Stimulated activated CD4-positive, alpha-beta T cell treated with anti-CD3 and anti-CD28 coated beads, Interleukin-2, amount 100 ng/mL, for 48 hours (primary cell): ENCODE results near the gene NLGN1.
"Not testable (repeated sequence)": the region's sequence is repeated elsewhere in the genome, so short reads cannot be mapped to it uniquely, and the experiment has no call there.

Experiments
- DNase-seq, 2 donors: peaks; one replicate each; pipeline ENCODE4 v3.0.0-alpha.2; 2020

NLGN1 gene

GRCh38 chr3:173439004-173439403 lies 41.5 kb downstream of the NLGN1 start:
- no peak for DNase-seq

GRCh38 chr3:173440514-173440913 lies 43.0 kb downstream of the NLGN1 start:
- DNase-seq = no peak

- not testable (repeated sequence) for DNase-seq
These were observed 54.0 kb downstream of the NLGN1 start for GRCh38 chr3:173451561-173451960.

GRCh38 chr3:173463250-173463649 lies 65.7 kb downstream of the NLGN1 start:
- DNase-seq = no peak

GRCh38 chr3:173465112-173465511 lies 67.6 kb downstream of the NLGN1 start:
- no peak for DNase-seq

GRCh38 chr3:173465898-173466678 lies 68.5 kb downstream of the NLGN1 start:
- no peak for DNase-seq

GRCh38 chr3:173467501-173467900 lies 70.0 kb downstream of the NLGN1 start:
- DNase-seq = no peak

- no peak for DNase-seq
These were observed 75.7 kb downstream of the NLGN1 start for GRCh38 chr3:173473237-173473636.

- DNase-seq = no peak
These were observed 81.8 kb downstream of the NLGN1 start for GRCh38 chr3:173479301-173479700.

- no peak for DNase-seq
These were observed 104.5 kb downstream of the NLGN1 start for GRCh38 chr3:173501931-173502489.

GRCh38 chr3:173502983-173503568 lies 105.5 kb downstream of the NLGN1 start:
- DNase-seq = no peak

GRCh38 chr3:173510565-173510964 lies 113.0 kb downstream of the NLGN1 start:
- DNase-seq = no peak

- DNase-seq = no peak
These were observed 115.6 kb downstream of the NLGN1 start for GRCh38 chr3:173513123-173513522.

- DNase-seq = no peak
These were observed 131.6 kb downstream of the NLGN1 start for GRCh38 chr3:173529062-173529711.

- no peak for DNase-seq
These were observed 134.1 kb downstream of the NLGN1 start for GRCh38 chr3:173531602-173532001.

GRCh38 chr3:173538410-173538809 lies 140.9 kb downstream of the NLGN1 start:
- DNase-seq = no peak

GRCh38 chr3:173545590-173545989 lies 148.0 kb downstream of the NLGN1 start:
- not testable (repeated sequence) for DNase-seq

GRCh38 chr3:173547070-173547469 lies 149.5 kb downstream of the NLGN1 start:
- DNase-seq = no peak

- no peak for DNase-seq
These were observed 150.7 kb downstream of the NLGN1 start for GRCh38 chr3:173548261-173548660.

- no peak for DNase-seq
These were observed 155.0 kb downstream of the NLGN1 start for GRCh38 chr3:173552526-173552925.

GRCh38 chr3:173553635-173554280 lies 156.2 kb downstream of the NLGN1 start:
- no peak for DNase-seq

- DNase-seq = no peak
These were observed 159.0 kb downstream of the NLGN1 start for GRCh38 chr3:173556546-173556945.

- no peak for DNase-seq
These were observed 170.5 kb downstream of the NLGN1 start for GRCh38 chr3:173567997-173568396.
